ENCODE measurements around the gene BRAF. TPM values are rescaled to one million over a fixed set of nuclear protein-coding genes. Genes with fewer than 3 reads are reported as not detected.

The BRAF gene
- total and polyA plus RNA-seq, 2 of the 8 experiments (the other 6 are each of a cell fraction or from before 2014, with no cell fraction given) = 11.4 to 32.6 TPM

- no peak overlapping the region for H2AK5ac ChIP-seq (ENCODE audit: low read depth, low read length)
- H3K27me3 ChIP-seq (replicated peaks in 1 of 4; ENCODE audit: control insufficient read depth in 3 of 4, extremely low read depth in 1 of 4, insufficient read depth in 3 of 4, low read length in 3 of 4) = no peaks in the 10 kb centered on the region
- no peak overlapping the region for H4K91ac ChIP-seq (replicated peaks; ENCODE audit: insufficient read length, low read length)
- H3K14ac ChIP-seq (ENCODE audit: insufficient read length) = no peak overlapping the region
- no peak overlapping the region for H4K8ac ChIP-seq (ENCODE audit: extremely low read depth, insufficient read depth, low read length)
- no peak overlapping the region for H2BK12ac ChIP-seq (ENCODE audit: low read depth, low read length)
- no peak overlapping the region for H2AFZ ChIP-seq (ENCODE audit: low read length)
- H3K56ac ChIP-seq (replicated peaks; ENCODE audit: insufficient read length, low read depth, low read length) = no peak overlapping the region
- FAIRE-seq (no peak), DNase-seq (ENCODE audit: low read depth in 1 of 2, low spot score in 2 of 2) (no peak)
- peaks cover 0 to 88% of the 10 kb centered on the region in 2 experiments; a peak in 2 of 4 replicates for H3K79me2 ChIP-seq (ENCODE audit: control insufficient read depth in 1 of 2, insufficient read depth in 2 of 2, low read length in 2 of 2)
- no peak overlapping the region for H3K18ac ChIP-seq (ENCODE audit: extremely low read depth, low read length)
- no peak overlapping the region for H3K4ac ChIP-seq (replicated peaks; ENCODE audit: insufficient read length, low read depth, low read length)
- no peak overlapping the region for H4K5ac ChIP-seq (ENCODE audit: insufficient read length, low read depth, low read length)
- POLR2A ChIA-PET (ENCODE audit: partially characterized antibody) = no interaction called here
- WGBS, 2 experiments (ENCODE audit: extremely low coverage in 1 of 2, insufficient coverage in 1 of 2, insufficient read length in 1 of 2, insufficient replicate concordance in 2 of 2, low coverage in 1 of 2, low lambda C conversion rate in 2 of 2, missing lambda C conversion rate in 1 of 2) = 88% methylated on average over 2 of the region's 2 CpGs; no CpG with 5 or more reads in 1 of the 2 experiments
- no peak overlapping the region for H3K9ac ChIP-seq (replicated peaks in 1 of 4; ENCODE audit: extremely low read depth in 1 of 4, low read depth in 3 of 4, low read length in 3 of 4)
- H3K23ac ChIP-seq (ENCODE audit: insufficient read length) = no peak overlapping the region
- H3K79me1 ChIP-seq (ENCODE audit: low read depth, low read length) = no peaks in the 10 kb centered on the region; the same call in none of the 2 replicates
- no peak overlapping the region for H3K27ac ChIP-seq (ENCODE audit: low read depth, low read length)
- H3K4me2 ChIP-seq (ENCODE audit: insufficient read depth in 1 of 2, low read depth in 2 of 2, low read length in 2 of 2) = no peak overlapping the region
- H3K4me1 ChIP-seq (replicated peaks in 1 of 4; ENCODE audit: control insufficient read depth in 3 of 4, insufficient read depth in 4 of 4, low read length in 3 of 4) = peaks cover 2 to 6% (median 4%) of the 10 kb centered on the region in 4 experiments; a peak in 4 of 7 replicates
- no peak overlapping the region for H2BK20ac ChIP-seq (ENCODE audit: low read length)
- H3K36me3 ChIP-seq (ENCODE audit: control insufficient read depth in 2 of 4, insufficient read depth in 4 of 4, low read length in 3 of 4) = peaks cover 0 to 2% (median 0%) of the 10 kb centered on the region in 4 experiments; a peak in 1 of 8 replicates
- H2BK120ac ChIP-seq (replicated peaks; ENCODE audit: low read depth, low read length) = no peak overlapping the region
- CTCF ChIA-PET (ENCODE audit: partially characterized antibody) = no interaction called here
- H2BK5ac ChIP-seq (ENCODE audit: low read depth, low read length) = no peak overlapping the region
- H3K23me2 ChIP-seq (ENCODE audit: low read depth, low read length) = no peaks in the 10 kb centered on the region; the same call in 1 of the 2 replicates
- no peak for TF ChIP-seq KDM4A (IDR thresholded peaks at IDR 0.05; ENCODE audit: low read depth, low read length, severe bottlenecking)
- H4K20me1 ChIP-seq (replicated peaks in 1 of 2; ENCODE audit: control insufficient read depth in 1 of 2, insufficient read depth in 2 of 2, low read length in 2 of 2) = peaks cover 15 to 29% of the 10 kb centered on the region in 2 experiments
- no peak overlapping the region for H2BK15ac ChIP-seq (ENCODE audit: low read length)
- H3K4me3 ChIP-seq (ENCODE audit: extremely low read depth in 1 of 4, insufficient read depth in 2 of 4, low read depth in 3 of 4, low read length in 4 of 4) = no peak overlapping the region
- peaks cover 0 to 4% of the 10 kb centered on the region in 2 experiments; a peak in 1 of 4 replicates for H3K9me3 ChIP-seq (ENCODE audit: insufficient read depth in 2 of 2, low read depth in 1 of 2, low read length in 1 of 2)
These were observed 16.4 kb downstream of the BRAF start for GRCh38 chr7:140908361-140908760.
